Thyroid gland (tissue), 4 donors: ENCODE data around the gene FEZF2.

Source experiments
- CTCF ChIP-seq, 6 experiments: fragments of 200-600 bp in 3 of 6; fragments of 450-650 bp in 3 of 6; sonication (generic) in 3 of 6; IDR thresholded peaks; one replicate each; pipeline ENCODE4 v1.5.1; 2016 to 2019; ENCODE audit warnings: antibody characterized with exemption in 6 of 6, mild to moderate bottlenecking in 2 of 6, inconsistent platforms in 1 of 6, moderate library complexity in 1 of 6
- POLR2A ChIP-seq, 2 donors: fragments of 450-650 bp; IDR thresholded peaks; one replicate each; pipeline ENCODE4 v1.6.1; 2017; ENCODE audit warnings: antibody characterized with exemption in 2 of 2, mild to moderate bottlenecking in 2 of 2, moderate library complexity in 1 of 2

GRCh38 chr3:62361261-62361660, 12.1 kb downstream of the FEZF2 start:
- TF ChIP-seq CTCF (IDR thresholded peaks at IDR 0.05) (no peak), POLR2A (IDR thresholded peaks at IDR 0.05) (no peak)
